Erythroblast (primary cell): ENCODE results near the gene ZSWIM7.
A peak's percentile ranks its signal among the peaks of the same experiment; 100 is the strongest.

Experiments used
- DNase-seq, 2 experiments: peaks; one replicate each; lab custom pipeline; 2025; lab: John Stamatoyannopoulos, UW
- GATA1 ChIP-seq: IDR thresholded peaks from 2 replicates; pipeline ENCODE4 v1.6.1; 2011; ENCODE audit warnings: low read depth, mild to moderate bottlenecking, control low read depth, low read length, moderate library complexity
- POLR2A ChIP-seq: IDR thresholded peaks from 2 replicates; pipeline ENCODE4 v1.6.1; 2011; ENCODE audit warnings: mild to moderate bottlenecking, low read length

The ZSWIM7 gene

GRCh38 chr17:15999141-15999973, at the start of gene ZSWIM7, which contains the start of gene TTC19:
Gene ZSWIM7, minus strand, starts transcription at chr17:15999704. Its CDS starts 110 bp downstream, at chr17:15999594.
Gene TTC19, plus strand, starts transcription at chr17:15999824. Its CDS starts 25 bp downstream, at chr17:15999849.
- peak; percentile 96 for DNase-seq
- TF ChIP-seq POLR2A (peak; percentile 96), GATA1 (no peak)

GRCh38 chr17:16048811-16049449, 49.4 kb upstream of the ZSWIM7 start:
- TF ChIP-seq GATA1: no peak
- TF ChIP-seq POLR2A: no peak
- DNase-seq: no peak

GRCh38 chr17:16046966-16047365, 47.5 kb upstream of the ZSWIM7 start:
- TF ChIP-seq POLR2A (no peak), GATA1 (no peak)
- DNase-seq: no peak

GRCh38 chr17:16044487-16044886, 45.0 kb upstream of the ZSWIM7 start:
- TF ChIP-seq GATA1: no peak
- no peak for TF ChIP-seq POLR2A
- no peak for DNase-seq

- TF ChIP-seq POLR2A: no peak
- no peak for DNase-seq
Measured at GRCh38 chr17:16040710-16041251, 41.3 kb upstream of the ZSWIM7 start.

- DNase-seq: peak in 1 of 2 experiments; percentile 23
- TF ChIP-seq GATA1 (no peak), POLR2A (no peak)
Measured at GRCh38 chr17:16037636-16038035, 38.1 kb upstream of the ZSWIM7 start.

GRCh38 chr17:16036261-16036660, 36.8 kb upstream of the ZSWIM7 start:
- DNase-seq: no peak
- TF ChIP-seq POLR2A: no peak
- TF ChIP-seq GATA1: no peak

GRCh38 chr17:16033729-16034349, 34.3 kb upstream of the ZSWIM7 start:
- TF ChIP-seq POLR2A: no peak
- no peak for TF ChIP-seq GATA1
- DNase-seq: no peak

- DNase-seq: peak; percentile 38 to 74
- TF ChIP-seq GATA1 (no peak), POLR2A (no peak)
Measured at GRCh38 chr17:16027708-16028584, 28.4 kb upstream of the ZSWIM7 start.

- TF ChIP-seq POLR2A (peak; percentile 6), GATA1 (no peak)
- DNase-seq: no peak
Measured at GRCh38 chr17:16026895-16027294, 27.4 kb upstream of the ZSWIM7 start.

- DNase-seq: peak in 1 of 2 experiments; percentile 7
- TF ChIP-seq POLR2A (no peak), GATA1 (no peak)
Measured at GRCh38 chr17:16025202-16025601, 25.7 kb upstream of the ZSWIM7 start.

GRCh38 chr17:16023881-16024280, 24.4 kb upstream of the ZSWIM7 start:
- TF ChIP-seq GATA1: no peak
- no peak for TF ChIP-seq POLR2A
- no peak for DNase-seq

- TF ChIP-seq POLR2A: no peak
- TF ChIP-seq GATA1: no peak
- no peak for DNase-seq
Measured at GRCh38 chr17:16019347-16019746, 19.8 kb upstream of the ZSWIM7 start.
